Mesenchymal stem cell (in vitro differentiated cells and primary cell): ENCODE data around the gene TMEM14A.

Experiments
- DNase-seq: peaks from one replicate; pipeline ENCODE4 v3.0.0-alpha.2; 2013
- H2AFZ ChIP-seq: one replicate; pipeline ENCODE4 v1.6.1; 2013; ENCODE audit warnings: low read depth, mild to moderate bottlenecking, control low read depth, inconsistent platforms, low read length, moderate library complexity
- H2AK5ac ChIP-seq: 2 replicates; pipeline ENCODE4 v1.6.1; 2013; ENCODE audit warnings: low read length, moderate library complexity, mild to moderate bottlenecking, inconsistent platforms; ENCODE audit not compliant: severe bottlenecking
- H2BK120ac ChIP-seq: one replicate; pipeline ENCODE4 v1.6.1; 2013; ENCODE audit warnings: low read depth, mild to moderate bottlenecking, inconsistent platforms, low read length, moderate library complexity
- H2BK12ac ChIP-seq, 2 experiments: one replicate each; pipeline ENCODE4 v1.6.1; 2013; ENCODE audit warnings: inconsistent platforms in 2 of 2, low read length in 2 of 2, mild to moderate bottlenecking in 2 of 2, moderate library complexity in 2 of 2, control low read depth in 1 of 2
- H2BK15ac ChIP-seq: one replicate; pipeline ENCODE4 v1.6.1; 2013; ENCODE audit warnings: mild to moderate bottlenecking, low read depth, inconsistent platforms; ENCODE audit not compliant: poor library complexity, severe bottlenecking
- H2BK5ac ChIP-seq: 2 replicates; pipeline ENCODE4 v1.6.1; 2013; ENCODE audit warnings: low read depth, mild to moderate bottlenecking, low read length, control low read depth, inconsistent platforms; ENCODE audit not compliant: poor library complexity, severe bottlenecking
- H3K14ac ChIP-seq, 2 experiments: one replicate each; pipeline ENCODE4 v1.6.1; 2013; ENCODE audit warnings: inconsistent platforms in 2 of 2, low read length in 2 of 2, control low read depth in 1 of 2, mild to moderate bottlenecking in 1 of 2, moderate library complexity in 1 of 2
- H3K18ac ChIP-seq, 2 experiments: one replicate each; pipeline ENCODE4 v1.6.1; 2013; ENCODE audit warnings: inconsistent platforms in 2 of 2, low read length in 2 of 2, control low read depth in 1 of 2, low read depth in 1 of 2, mild to moderate bottlenecking in 1 of 2
- H3K23ac ChIP-seq, 2 experiments: one replicate each; pipeline ENCODE4 v1.6.1; 2013; ENCODE audit warnings: inconsistent platforms in 2 of 2, low read length in 2 of 2, mild to moderate bottlenecking in 2 of 2, moderate library complexity in 2 of 2, control low read depth in 1 of 2
- H3K27ac ChIP-seq: 2 replicates; pipeline ENCODE4 v1.5.1; 2013; ENCODE audit warnings: mild to moderate bottlenecking, moderate library complexity, low read length, control low read depth, inconsistent platforms; ENCODE audit not compliant: poor library complexity, severe bottlenecking
- H3K27me3 ChIP-seq, 2 experiments: 2 replicates each; pipeline versions ENCODE4 v1.6.1 to v1.7.0; 2013; ENCODE audit warnings: low read length in 2 of 2, mild to moderate bottlenecking in 2 of 2, moderate library complexity in 2 of 2, control low read depth in 1 of 2, inconsistent platforms in 1 of 2; ENCODE audit not compliant: control insufficient read depth in 1 of 2, insufficient read depth in 1 of 2
- H3K36me3 ChIP-seq, 2 experiments: 2 replicates each; pipeline versions ENCODE4 v1.6.1 to v1.7.0; 2013; ENCODE audit warnings: low read length in 2 of 2, control low read depth in 1 of 2, inconsistent platforms in 1 of 2, low read depth in 1 of 2, mild to moderate bottlenecking in 1 of 2; ENCODE audit not compliant: insufficient read depth in 2 of 2, control insufficient read depth in 1 of 2
- H3K4ac ChIP-seq, 2 experiments: one replicate each; pipeline ENCODE4 v1.6.1; 2013; ENCODE audit warnings: inconsistent platforms in 2 of 2, low read length in 2 of 2, mild to moderate bottlenecking in 2 of 2, moderate library complexity in 2 of 2, control low read depth in 1 of 2, low read depth in 1 of 2
- H3K4me1 ChIP-seq: 2 replicates; pipeline ENCODE4 v1.6.1; 2013; ENCODE audit warnings: low read depth, low read length, control low read depth; ENCODE audit not compliant: control insufficient read depth, insufficient read depth
- H3K4me2 ChIP-seq: 2 replicates; pipeline ENCODE4 v1.6.1; 2013; ENCODE audit warnings: low read length, mild to moderate bottlenecking, inconsistent platforms; ENCODE audit not compliant: poor library complexity, severe bottlenecking
- H3K4me3 ChIP-seq, 2 experiments: 2 replicates each; pipeline versions ENCODE4 v1.5.1 to v1.7.0; 2013; ENCODE audit warnings: low read length in 2 of 2, mild to moderate bottlenecking in 2 of 2, control low read depth in 1 of 2, low read depth in 1 of 2; ENCODE audit not compliant: insufficient read depth in 1 of 2
- H3K79me1 ChIP-seq: replicated peaks from 2 replicates; pipeline ENCODE4 v1.6.1; 2013; ENCODE audit warnings: mild to moderate bottlenecking, control low read depth, low read length, inconsistent platforms; ENCODE audit not compliant: poor library complexity, severe bottlenecking
- H3K9ac ChIP-seq: 2 replicates; pipeline ENCODE4 v1.7.0; 2013; ENCODE audit warnings: mild to moderate bottlenecking, low read length, moderate library complexity
- H3K9me3 ChIP-seq: 2 replicates; pipeline ENCODE4 v1.7.0; 2013; ENCODE audit warnings: mild to moderate bottlenecking, low read length; ENCODE audit not compliant: control insufficient read depth
- H4K8ac ChIP-seq: one replicate; pipeline ENCODE4 v1.6.1; 2013; ENCODE audit warnings: inconsistent platforms, mild to moderate bottlenecking, low read length, moderate library complexity
- H4K91ac ChIP-seq: one replicate; pipeline ENCODE4 v1.6.1; 2013; ENCODE audit warnings: mild to moderate bottlenecking, low read length, inconsistent platforms
- WGBS: methylation state at CpG from one replicate; pipeline ENCODE4 v1.1.7; 2013; ENCODE audit warnings: mixed read lengths; 5-methylcytosine and 5-hydroxymethylcytosine counted together

TMEM14A gene

GRCh38 chr6:52664186-52664990, 6.5 kb upstream of the TMEM14A start:
- WGBS = 3% methylated on average over 26 of the region's 53 CpGs

GRCh38 chr6:52664991-52665686, 5.8 kb upstream of the TMEM14A start:
- Histone ChIP-seq H3K4me3 (peak overlapping the region; percentile 73 to 92), H3K9ac (peak overlapping the region; percentile 85), H3K9me3 (no peaks in the 10 kb centered on the region), H2BK5ac (no peak overlapping the region), H3K18ac (peak overlapping the region in 1 of 2 experiments; percentile 90), H3K79me1 (peaks cover 25% of the 10 kb centered on the region), H3K23ac (peak overlapping the region in 1 of 2 experiments; percentile 59), H3K27me3 (no peaks in the 10 kb centered on the region), H4K91ac (no peak overlapping the region), H2BK12ac (no peak overlapping the region), H3K14ac (peak overlapping the region in 1 of 2 experiments; percentile 2), H3K27ac (no peak overlapping the region), H2AFZ (peak overlapping the region; percentile 29), H2BK15ac (no peak overlapping the region), H3K4me1 (peaks cover 12% of the 10 kb centered on the region), H3K4ac (no peak overlapping the region), H3K4me2 (peak overlapping the region; percentile 77), H2AK5ac (peak overlapping the region; percentile 40), H3K36me3 (peaks cover 0 to 22% of the 10 kb centered on the region in 2 experiments), H4K8ac (no peak overlapping the region), H2BK120ac (no peak overlapping the region)
- peak; percentile 28 for DNase-seq
- 54% methylated on average over 9 of the region's 10 CpGs for WGBS

More at GRCh38 chr6:52664186-52664990, 6.5 kb upstream of the TMEM14A start:
- Histone ChIP-seq H4K8ac (peak overlapping the region; percentile 45), H4K91ac (peak overlapping the region; percentile 22), H3K79me1 (peaks cover 25% of the 10 kb centered on the region), H3K23ac (peak overlapping the region in 1 of 2 experiments; percentile 59), H3K4me2 (peak overlapping the region; percentile 100), H3K4me3 (peak overlapping the region; percentile 73 to 92), H3K9ac (peak overlapping the region; percentile 85), H2BK5ac (no peak overlapping the region), H3K36me3 (peaks cover 0 to 21% of the 10 kb centered on the region in 2 experiments), H2AFZ (peak overlapping the region; percentile 29), H2BK12ac (peak overlapping the region in 1 of 2 experiments; percentile 63), H3K9me3 (no peaks in the 10 kb centered on the region), H2AK5ac (no peak overlapping the region), H3K14ac (peak overlapping the region in 1 of 2 experiments; percentile 73), H3K27ac (no peak overlapping the region), H2BK15ac (peak overlapping the region; percentile 64), H3K18ac (peak overlapping the region; percentile 30 to 90), H3K27me3 (no peaks in the 10 kb centered on the region), H3K4ac (peak overlapping the region; percentile 32 to 42), H3K4me1 (peaks cover 12% of the 10 kb centered on the region), H2BK120ac (no peak overlapping the region)
- DNase-seq = peak; percentile 97

GRCh38 chr6:52666071-52666470, 4.8 kb upstream of the TMEM14A start:
- H3K27me3 ChIP-seq = no peaks in the 10 kb centered on the region
- H3K4ac ChIP-seq = no peak overlapping the region
- DNase-seq = peak; percentile 38
- no peak overlapping the region for H4K91ac ChIP-seq
- H3K4me3 ChIP-seq = peak overlapping the region in 1 of 2 experiments; percentile 92
- 52% methylated on average over 2 of the region's 2 CpGs for WGBS
- H3K4me1 ChIP-seq = peaks cover 14% of the 10 kb centered on the region
- H2BK120ac ChIP-seq = no peak overlapping the region
- H3K79me1 ChIP-seq = peaks cover 26% of the 10 kb centered on the region
- H3K36me3 ChIP-seq = peaks cover 0 to 22% of the 10 kb centered on the region in 2 experiments
- no peak overlapping the region for H2BK12ac ChIP-seq
- H3K9me3 ChIP-seq = no peaks in the 10 kb centered on the region
- H3K9ac ChIP-seq = peak overlapping the region; percentile 85
- H2BK5ac ChIP-seq = no peak overlapping the region
- no peak overlapping the region for H2BK15ac ChIP-seq
- no peak overlapping the region for H3K23ac ChIP-seq
- H3K14ac ChIP-seq = no peak overlapping the region
- no peak overlapping the region for H2AK5ac ChIP-seq
- H2AFZ ChIP-seq = no peak overlapping the region
- H4K8ac ChIP-seq = no peak overlapping the region
- H3K18ac ChIP-seq = no peak overlapping the region
- no peak overlapping the region for H3K27ac ChIP-seq
- H3K4me2 ChIP-seq = peak overlapping the region; percentile 19

GRCh38 chr6:52666523-52666922, 4.4 kb upstream of the TMEM14A start:
- Histone ChIP-seq H3K27ac (no peak overlapping the region), H4K8ac (no peak overlapping the region), H3K18ac (no peak overlapping the region), H3K36me3 (peaks cover 0 to 22% of the 10 kb centered on the region in 2 experiments), H3K9me3 (no peaks in the 10 kb centered on the region), H3K4me1 (peaks cover 16% of the 10 kb centered on the region), H2AK5ac (no peak overlapping the region), H2BK120ac (no peak overlapping the region), H3K27me3 (no peaks in the 10 kb centered on the region), H3K79me1 (peaks cover 30% of the 10 kb centered on the region), H2BK5ac (no peak overlapping the region), H3K14ac (no peak overlapping the region), H3K4me2 (no peak overlapping the region), H3K23ac (no peak overlapping the region), H3K4me3 (peak overlapping the region in 1 of 2 experiments; percentile 92), H2AFZ (no peak overlapping the region), H2BK15ac (no peak overlapping the region), H2BK12ac (no peak overlapping the region), H4K91ac (no peak overlapping the region), H3K9ac (peak overlapping the region; percentile 85), H3K4ac (no peak overlapping the region)
- no peak for DNase-seq
- WGBS = 100% methylated on average over 2 of the region's 2 CpGs
